Mesenteric fat pad (tissue), 1 donor: Measurements from ENCODE around the gene VSX2. TPM values are rescaled to one million over a fixed set of nuclear protein-coding genes. Genes with fewer than 3 reads are reported as not detected.
"Not testable (repeated sequence)": the region's sequence is repeated elsewhere in the genome, so short reads cannot be mapped to it uniquely, and the experiment has no call there.

Source experiments
- DNase-seq: peaks from one replicate; pipeline ENCODE4 v3.0.0-alpha.2; 2020; ENCODE audit warnings: low spot score
- total RNA-seq: library from RNA; stranded (reverse); fragmentation: NEBNext Ultra II Directional; extraction: Animal tissue kit (Norgen Biotek cat#: 25700); gene quantifications from one replicate; pipeline ENCODE4 v1.2.1, GENCODE V29; 2021
- donor health status: DM: yes; HTN: yes; CAD: no.

The VSX2 gene
- total RNA-seq, 1 donor from 2014 or later: not detected

DNA sequence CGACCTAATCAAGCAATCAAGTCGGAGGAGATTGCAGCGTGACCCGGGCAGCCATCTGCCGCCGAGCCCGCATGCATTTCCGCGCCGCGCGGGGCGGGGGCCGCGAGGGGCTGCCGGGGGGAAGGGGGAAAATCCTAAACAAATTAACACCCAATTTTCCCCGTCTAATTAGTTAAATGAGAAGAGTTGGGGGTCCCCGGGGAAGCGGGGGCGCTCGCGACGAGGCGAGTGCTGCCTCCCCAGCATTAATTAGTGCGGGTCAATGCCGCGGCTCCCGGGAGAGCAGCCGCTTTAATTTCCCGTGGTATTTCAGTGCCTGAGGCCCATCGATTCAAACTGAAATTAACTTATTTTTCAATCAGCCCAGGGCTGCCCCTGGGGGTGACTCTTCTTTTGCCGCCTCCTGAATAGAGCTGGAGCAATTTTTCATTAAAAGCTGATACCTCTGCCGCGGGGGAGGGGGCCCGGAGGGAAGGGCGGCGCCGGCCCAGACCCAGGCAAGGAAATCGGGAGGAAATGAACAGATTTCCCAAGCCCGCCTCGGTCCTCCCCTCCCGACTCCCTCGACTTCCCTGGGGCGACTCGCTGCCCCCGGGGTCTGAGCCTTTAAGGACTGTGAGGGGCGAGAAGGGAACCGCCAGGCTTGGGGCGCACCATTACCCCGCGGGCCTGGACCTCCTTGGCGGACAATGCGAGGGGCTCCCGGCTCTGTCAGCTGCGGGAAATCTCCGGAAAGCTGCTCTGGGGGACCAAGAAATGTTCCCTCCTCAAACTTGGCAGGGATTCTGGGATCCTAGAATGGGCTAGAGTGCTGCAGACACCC lies 18.9 kb downstream of the VSX2 start:
- DNase-seq: no peak

DNA sequence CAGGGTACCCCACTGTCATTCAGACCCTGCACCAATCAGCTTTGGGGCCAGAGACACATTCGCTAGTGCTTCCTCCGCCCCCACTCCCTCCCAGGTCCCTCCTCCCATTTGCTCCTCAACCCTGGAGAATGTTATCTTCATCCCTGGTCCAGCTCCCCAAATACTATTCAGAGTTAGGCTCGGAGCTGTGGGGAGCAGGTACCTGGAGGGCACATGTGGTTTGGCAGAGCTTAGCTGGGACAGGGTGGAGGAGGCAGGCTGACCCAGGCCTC lies 19.5 kb downstream of the VSX2 start:
- DNase-seq: no peak

DNA sequence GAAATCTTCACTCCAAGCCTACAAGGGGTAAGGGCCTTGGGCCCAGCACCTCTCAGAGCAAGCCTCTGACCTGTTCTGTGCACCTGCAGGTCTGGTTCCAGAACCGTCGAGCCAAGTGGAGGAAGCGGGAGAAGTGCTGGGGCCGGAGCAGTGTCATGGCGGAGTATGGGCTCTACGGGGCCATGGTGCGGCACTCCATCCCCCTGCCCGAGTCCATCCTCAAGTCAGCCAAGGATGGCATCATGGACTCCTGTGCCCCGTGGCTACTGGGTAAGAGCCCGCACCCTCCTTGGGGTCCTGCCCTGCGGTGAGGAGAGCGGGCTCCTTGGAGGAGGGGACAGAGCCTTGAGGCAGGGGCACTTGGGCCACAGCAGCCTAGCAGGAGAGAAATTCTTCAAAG lies 20.3 kb downstream of the VSX2 start:
- DNase-seq: no peak

DNA sequence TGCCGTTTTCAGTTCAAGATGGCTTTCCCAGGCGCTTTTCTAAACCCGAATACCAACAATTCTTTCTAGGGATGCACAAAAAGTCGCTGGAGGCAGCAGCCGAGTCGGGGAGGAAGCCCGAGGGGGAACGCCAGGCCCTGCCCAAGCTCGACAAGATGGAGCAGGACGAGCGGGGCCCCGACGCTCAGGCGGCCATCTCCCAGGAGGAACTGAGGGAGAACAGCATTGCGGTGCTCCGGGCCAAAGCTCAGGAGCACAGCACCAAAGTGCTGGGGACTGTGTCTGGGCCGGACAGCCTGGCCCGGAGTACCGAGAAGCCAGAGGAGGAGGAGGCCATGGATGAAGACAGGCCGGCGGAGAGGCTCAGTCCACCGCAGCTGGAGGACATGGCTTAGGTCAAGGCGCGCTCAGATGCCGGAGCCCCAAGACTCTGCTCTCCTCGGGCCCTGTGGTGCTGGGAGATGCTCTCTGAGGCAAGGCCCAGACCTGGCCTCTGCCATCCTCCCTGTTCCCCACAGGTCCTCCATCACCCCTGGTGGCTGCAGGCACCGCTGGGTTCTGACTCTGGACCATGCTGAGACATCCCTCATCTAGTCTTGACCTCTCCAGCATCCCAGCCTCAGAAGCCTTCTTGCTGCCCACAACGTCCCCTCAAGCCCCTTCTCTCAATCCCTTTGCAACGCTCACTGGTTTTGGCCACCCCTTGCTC lies 21.4 kb downstream of the VSX2 start:
- DNase-seq: no peak

DNA sequence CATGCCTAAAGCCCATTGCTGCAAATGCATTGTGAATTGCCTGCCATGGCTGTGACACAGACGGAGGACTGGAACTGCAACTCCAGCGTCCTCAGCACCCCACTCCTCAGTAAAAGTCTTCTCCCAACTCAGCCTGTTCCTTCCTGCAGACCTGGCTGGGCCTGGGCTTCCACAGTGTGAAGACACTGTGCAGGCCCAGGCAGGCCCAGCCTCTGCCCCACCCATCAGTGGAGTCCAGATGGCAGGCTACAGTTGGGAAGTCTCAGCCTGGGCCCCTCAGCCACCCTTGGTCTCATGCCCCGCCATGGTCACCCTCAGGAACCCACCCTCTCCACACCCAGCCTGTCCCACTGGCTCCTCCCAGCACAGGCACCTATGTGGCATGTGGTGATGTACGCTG lies 22.0 kb downstream of the VSX2 start:
- no peak for DNase-seq

DNA sequence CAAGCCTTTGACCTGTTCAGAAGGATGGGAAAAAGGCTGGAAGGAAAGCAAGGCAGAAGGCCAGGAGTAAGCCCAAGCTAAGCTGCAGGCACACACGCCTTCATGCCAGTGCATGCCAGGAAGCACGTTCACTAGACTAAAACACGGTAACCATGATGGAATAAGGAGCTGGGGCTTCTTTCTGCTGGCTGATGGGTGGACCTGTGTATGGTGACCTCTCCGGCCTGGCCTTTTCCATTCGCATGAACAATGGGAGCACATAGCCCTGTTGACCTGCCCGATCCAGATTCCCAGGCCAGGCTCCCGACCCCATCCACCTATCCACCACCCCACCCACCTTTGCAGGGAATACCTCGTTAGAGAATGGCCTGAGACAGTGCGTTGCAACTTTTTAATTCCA lies 22.8 kb downstream of the VSX2 start:
- DNase-seq: no peak

DNA sequence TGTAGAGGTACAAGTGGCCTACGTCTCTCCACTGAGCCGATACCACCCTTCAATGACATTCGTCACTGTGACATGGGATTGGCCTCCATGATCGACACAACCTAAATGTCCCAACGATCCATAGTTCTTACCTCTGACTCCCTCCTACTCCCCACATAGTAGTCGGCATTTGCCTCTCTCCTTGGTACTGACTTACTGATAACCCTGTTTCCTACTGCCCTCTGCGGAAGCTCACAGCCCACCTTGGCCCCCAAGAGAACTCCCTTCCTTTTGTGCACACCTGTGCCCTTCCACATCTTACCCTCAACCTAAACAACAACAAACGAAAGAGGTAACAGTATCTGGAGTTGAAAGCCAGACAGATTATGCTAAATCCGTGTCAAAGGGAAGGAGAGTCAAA lies 23.9 kb downstream of the VSX2 start:
- DNase-seq: no peak

DNA sequence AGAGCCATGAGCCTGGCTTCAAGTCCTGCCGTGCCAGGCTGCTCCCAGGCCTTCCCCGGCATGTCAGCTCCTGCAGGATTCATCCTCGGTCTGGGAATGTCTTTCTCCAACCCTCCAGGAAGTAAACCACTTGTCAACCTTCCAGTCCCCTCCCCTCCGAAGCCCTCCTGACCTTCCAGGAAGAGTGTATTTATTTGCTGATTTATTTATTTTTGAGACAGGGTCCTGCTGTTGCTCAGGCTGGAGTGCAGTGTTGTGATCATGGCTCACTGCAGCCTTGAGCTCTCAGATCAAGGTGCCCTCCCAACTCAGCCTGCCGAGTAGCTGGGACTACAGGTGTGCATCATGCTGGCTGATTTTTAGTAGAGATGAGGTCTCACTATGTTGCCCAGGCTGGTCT lies 24.7 kb downstream of the VSX2 start:
- no peak for DNase-seq

DNA sequence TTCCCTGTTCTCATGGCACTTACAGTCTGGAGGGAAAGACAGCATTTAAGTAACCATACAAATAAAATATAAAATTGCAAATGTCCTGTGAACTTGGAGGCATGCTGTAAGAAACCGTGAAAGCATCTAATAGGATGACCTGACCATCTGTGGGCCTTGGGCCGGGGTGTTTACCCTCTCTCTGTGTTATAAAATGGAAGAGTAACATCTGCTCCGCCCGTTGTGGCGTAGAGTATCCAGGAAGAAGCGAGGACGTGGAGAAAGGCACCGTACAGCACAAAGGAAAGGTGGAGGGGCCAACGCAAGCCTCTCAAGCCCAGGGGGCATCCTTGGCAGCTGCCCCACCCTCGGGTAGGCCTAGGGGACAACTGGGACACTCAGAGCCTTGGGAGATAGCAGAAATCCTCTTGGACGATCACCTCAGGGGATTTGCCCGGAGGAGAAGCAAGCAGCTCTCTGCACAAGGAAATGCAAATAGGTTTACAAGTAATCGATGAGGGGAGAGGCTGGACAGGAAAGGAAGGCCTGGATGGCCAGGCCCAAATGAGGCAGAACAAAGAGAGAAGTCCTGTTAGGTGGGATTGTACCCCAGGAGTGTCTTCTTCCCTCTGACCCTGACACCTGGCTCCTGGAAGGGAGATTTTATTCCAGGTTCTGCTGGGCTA lies 26.2 kb downstream of the VSX2 start:
- no peak for DNase-seq

DNA sequence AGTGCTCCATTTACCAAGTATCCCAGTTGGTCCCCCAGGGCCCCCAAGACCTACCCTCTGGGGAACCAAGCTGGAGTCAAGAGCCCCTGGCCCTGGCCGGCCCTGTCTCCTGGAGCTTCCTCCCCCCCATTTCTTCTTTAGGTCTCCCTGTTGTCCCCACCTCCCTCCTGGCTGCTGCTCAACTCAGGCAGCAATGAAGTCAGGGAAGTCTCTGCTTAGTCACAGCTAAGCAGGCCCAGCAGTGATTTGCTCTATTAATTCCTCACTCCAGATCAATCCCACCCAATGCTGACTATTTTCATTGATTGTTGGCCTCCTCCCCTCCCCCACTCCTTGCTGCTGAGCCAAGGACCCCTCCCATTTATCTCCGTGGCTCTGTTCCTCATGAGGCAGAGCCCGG lies 28.3 kb downstream of the VSX2 start:
- no peak for DNase-seq

DNA sequence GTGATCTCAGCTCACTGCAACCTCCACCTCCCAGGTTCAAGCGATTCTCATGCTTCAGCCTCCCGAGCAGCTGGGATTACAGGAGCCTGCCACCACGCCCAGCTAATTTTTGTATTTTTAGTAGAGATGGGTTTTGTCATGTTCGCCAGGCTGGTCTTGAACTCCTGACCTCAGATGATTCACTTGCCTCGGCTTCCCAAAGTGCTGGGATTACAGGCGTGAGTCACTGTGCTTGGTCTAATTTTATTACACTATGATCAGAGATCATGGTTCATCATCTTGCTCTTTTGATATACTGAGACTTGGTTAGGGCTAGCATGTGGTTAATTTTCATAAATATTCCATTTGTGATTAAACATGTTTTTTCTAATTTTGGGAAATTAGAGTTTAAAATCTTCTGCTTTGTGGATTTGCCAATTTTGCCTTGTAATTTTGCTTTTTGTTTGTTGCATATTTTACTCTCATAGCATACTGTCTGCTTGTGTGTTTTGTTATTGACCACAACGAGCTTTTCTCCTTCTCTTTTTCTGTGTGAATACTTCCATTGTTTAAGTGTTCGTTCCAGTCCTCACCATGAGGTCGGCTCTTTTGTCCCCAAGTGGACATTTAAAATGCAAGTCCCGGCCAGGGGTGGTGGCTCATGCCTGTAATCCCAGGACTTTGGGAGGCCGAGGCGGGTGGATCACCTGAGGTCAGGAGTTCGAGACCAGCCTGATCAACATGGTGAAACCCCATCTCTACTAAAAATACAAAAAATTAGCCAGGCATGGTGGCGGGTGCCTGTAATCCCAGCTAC lies 31.3 kb downstream of the VSX2 start:
- not testable (repeated sequence) for DNase-seq

DNA sequence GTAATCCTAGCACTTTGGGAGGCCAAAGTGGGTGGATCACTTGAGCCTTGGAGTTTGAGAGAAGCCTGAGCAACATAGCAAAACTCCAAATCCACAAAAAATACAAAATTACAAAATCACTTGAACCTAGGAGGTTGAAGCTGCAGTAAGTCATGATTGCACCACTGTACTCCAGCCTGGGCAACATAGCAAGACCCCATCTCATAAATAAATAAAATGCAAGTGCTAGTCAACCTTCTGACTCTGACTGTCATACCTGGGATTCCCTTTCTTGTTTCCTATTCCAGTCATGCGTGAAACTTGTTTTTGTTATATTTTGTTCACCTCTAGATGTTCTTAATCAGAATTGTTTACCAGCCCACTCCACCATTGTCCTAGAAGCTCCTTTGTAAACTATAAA lies 32.1 kb downstream of the VSX2 start:
- DNase-seq: no peak

DNA sequence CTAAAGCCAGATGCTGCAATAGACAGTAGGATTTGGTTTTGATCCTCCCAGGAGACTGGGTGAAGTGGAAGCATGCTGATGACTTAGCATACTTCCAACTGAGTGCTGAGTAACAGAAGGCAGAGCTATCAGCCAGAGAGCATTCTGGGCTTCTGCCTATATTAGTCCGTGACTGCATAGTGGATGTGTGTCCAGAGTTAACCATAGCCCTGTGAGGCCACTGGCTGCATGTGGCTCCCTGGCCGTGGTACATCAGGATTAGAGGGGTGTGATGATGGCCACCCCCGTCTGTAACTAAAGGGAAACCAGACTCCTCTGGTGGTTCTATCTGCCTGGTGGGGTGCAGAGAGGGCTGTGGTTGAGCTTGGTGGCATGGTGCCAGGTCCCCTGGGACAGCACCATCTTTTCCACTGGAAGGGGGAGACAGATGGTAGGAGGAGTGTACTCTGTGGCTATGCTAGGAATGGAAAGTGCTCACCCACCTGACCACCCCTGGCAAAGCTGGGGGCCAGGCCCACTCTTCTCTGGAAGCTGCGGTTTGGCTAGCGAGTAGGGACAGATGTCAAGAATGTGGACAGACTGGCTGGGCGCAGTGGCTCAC lies 36.1 kb downstream of the VSX2 start:
- DNase-seq: no peak

DNA sequence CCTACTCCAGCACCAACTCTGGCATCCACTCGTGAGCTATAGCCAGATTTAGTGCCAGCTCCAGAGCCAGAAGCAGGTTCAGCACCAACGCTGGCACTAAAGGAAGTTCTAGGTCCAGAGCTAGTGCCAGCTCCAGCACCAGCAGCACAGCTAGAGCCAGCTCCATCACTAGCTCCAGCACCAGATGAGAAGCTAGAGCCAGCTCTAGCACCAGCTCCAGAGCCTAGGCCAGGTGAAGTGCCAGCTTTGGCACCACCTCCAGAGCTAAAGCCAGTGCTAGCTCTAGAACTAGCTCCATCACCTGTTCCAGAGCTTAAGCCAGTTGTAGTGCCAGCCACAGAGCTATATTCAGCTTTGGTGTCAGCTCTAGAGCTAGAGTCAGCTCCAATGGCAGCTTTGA lies 38.8 kb downstream of the VSX2 start:
- DNase-seq: no peak

DNA sequence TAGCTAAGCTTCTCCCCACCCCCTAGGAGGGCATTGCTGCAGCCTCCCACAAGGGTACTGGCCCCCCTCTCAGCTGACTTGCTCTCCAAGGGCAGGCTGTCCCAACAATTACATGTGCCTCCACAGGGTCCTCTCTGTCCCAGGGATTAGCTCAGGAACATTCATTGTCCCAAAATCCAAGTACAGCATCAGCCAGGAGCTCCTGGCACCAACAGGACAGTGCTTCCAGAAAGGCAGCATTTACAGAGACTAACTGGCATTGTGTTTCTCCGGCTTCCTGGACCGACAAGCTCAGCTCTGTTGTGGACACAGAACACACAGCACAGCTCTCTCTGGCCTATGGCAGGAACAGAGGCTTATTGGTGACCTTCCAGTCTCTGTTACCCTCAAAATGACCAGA lies 41.8 kb downstream of the VSX2 start:
- no peak for DNase-seq

DNA sequence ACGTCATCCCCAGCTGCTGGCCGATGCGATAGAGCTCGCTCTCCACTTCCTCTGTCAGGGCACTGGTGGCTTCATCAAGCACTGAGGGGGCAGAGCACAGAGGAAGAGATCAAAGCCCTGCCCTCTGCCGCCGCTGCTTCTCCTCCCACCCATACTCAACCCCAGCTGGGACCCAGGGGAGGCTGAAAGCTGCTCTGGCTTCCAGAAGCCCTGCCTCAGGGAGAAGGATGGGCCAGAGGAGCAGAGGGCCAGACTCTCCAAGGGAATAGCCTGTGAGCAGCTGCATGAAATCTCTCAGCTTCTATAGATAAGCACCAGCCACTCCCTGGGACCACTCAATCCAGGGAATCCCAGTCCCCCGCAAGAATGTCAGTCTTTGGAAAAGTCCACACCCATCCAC lies 47.5 kb downstream of the VSX2 start:
- DNase-seq: no peak

DNA sequence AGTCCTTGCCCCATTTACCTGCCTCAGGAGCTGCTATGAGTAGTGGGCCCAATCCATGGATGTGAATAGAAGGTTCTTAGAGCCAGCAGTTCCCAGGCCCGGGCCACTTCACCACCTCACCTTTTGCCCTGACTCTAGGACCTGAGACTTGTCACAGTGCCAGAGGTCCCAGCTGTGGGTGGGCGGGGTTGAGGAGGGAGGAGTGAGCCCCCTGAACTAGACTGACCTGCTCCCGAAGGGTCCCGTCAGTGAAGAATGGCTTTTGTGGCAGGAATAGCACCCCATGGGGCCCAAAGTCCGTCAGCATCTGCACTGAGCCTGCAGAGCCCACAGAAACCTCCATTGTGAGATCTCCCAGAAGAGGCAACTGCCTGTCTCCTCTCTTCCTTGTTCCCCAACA lies 50.6 kb downstream of the VSX2 start:
- DNase-seq: no peak

DNA sequence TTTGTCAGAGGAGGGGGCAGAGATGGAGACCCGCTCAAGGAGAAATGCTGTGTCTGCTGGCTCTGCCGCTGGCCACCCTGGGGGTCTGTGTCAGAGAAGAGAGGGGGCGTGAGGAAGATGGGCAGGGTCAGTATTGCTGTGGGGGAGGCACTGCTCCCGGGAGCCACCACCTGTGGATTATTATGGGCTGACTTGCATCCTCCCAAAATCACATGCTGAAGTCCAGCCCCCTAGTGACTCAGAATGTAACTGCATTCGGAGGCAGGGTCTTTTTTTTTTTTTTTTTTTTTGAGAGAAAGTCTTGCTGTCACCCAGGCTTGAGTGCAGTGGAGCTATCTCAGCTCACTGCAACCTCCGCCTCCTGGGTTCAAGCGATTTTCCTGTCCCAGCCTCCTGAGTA lies 51.2 kb downstream of the VSX2 start:
- DNase-seq: no peak

DNA sequence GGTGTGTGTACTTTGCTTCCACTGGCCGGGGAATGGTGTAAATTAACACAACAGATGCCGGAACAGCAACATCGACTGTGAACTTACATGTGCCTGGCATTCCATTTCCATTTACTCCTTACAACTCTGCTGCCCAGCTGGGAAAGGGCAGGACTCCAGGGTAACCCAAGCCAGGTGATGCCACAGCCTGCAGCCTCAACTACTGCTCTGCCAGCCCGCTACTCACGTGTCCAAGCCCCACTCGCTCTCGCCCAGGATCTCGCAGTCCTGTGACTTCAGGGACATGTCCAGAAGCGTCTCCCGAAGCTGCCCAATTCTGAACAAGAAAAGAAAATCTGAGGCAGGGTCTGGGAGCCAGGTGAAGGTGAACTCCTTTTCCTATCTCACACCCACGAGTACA lies 52.8 kb downstream of the VSX2 start:
- DNase-seq: no peak

DNA sequence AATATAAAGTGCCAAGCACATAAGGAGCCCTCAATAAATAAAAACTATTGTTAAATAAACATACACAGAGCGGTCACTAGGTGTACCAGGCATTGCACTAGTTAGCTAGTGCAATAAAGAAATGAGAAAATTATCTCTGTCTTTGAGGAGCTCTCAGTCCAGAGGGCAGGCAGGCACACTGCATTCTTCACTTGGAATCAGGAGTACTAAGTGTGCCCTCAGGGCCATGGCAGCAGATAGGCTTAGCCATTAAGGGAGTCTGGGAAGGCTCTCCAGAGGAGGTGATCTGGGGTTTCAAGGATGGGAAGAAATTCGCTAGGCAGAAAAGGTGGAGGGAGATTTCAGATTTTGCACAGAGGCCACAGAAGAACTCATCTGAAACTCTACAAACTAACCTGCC lies 54.4 kb downstream of the VSX2 start:
- DNase-seq: no peak

DNA sequence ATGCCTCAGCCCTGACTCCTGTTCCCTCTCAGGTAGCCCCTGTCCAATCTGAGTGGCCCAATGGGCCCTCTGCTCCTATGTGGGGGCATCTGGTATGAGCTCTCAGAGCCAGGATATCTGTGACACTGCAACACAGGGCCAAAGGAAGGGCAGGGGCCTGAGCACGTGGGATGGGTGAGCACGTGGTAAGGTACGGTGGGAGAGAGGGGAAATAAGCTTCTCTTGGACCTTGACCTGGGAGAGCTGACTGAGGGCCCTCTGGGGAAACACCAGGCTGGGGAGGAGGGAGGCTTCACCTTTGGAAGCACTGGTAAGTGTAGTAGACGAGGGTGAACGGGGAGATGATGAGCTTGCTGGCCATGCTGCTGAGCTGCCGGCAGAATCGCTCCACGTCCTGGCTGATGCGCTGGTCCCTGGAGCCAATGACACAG lies 56.8 kb downstream of the VSX2 start:
- no peak for DNase-seq
